PC-9 (cell line): Measurements from ENCODE around the gene ZNF512. TPM values are rescaled to one million over a fixed set of nuclear protein-coding genes. Genes with fewer than 3 reads are reported as not detected.

Experiments used
- BruUV-seq: library from RNA; stranded (reverse); fragments of 400-500 nt; replicated peaks from 2 replicates; lab custom pipeline; 2021; lab: Mats Ljungman, UMichigan
- CTCF ChIA-PET: fragments of 300-600 bp; sonication (Branson Sonifier 250); formaldehyde crosslinking; loops from one replicate; lab custom pipeline; 2022; ENCODE audit warnings: antibody characterized with exemption; lab: Charles Lee
- POLR2A ChIA-PET: fragments of 300-600 bp; sonication (Branson Sonifier 250); formaldehyde crosslinking; loops from one replicate; lab custom pipeline; 2022; ENCODE audit warnings: antibody characterized with exemption; ENCODE audit not compliant: unreplicated experiment; lab: Charles Lee
- DNase-seq, 2 experiments: peaks; one replicate each; pipeline versions ENCODE4 v3.0.0 to v3.0.0-alpha.2; 2015 to 2022; ENCODE audit warnings: mixed read lengths in 1 of 2
- H2AFZ ChIP-seq: fragments of 200-600 bp; sonication (generic); 2 replicates; pipeline ENCODE4 v1.8.1; 2017; ENCODE audit warnings: antibody characterized with exemption
- H3F3A ChIP-seq: fragments of 200-600 bp; sonication (generic); 2 replicates; pipeline ENCODE4 v1.8.1; 2017; ENCODE audit warnings: antibody characterized with exemption, mild to moderate bottlenecking, low read depth; ENCODE audit not compliant: insufficient read depth
- H3K27ac ChIP-seq: fragments of 200-600 bp; sonication (generic); 2 replicates; pipeline ENCODE4 v1.6.1; 2016; ENCODE audit warnings: mixed run types
- H3K27me3 ChIP-seq: fragments of 200-600 bp; sonication (generic); 2 replicates; pipeline ENCODE4 v1.6.1; 2016; ENCODE audit warnings: low read depth, mixed run types; ENCODE audit not compliant: insufficient read depth
- H3K36me3 ChIP-seq: fragments of 200-600 bp; sonication (generic); 2 replicates; pipeline ENCODE4 v1.6.1; 2016; ENCODE audit warnings: low read depth, mixed run types
- H3K4me1 ChIP-seq: fragments of 200-600 bp; sonication (generic); replicated peaks from 2 replicates; pipeline ENCODE4 v1.6.1; 2016; ENCODE audit warnings: mixed run types; ENCODE audit not compliant: insufficient read depth
- H3K4me2 ChIP-seq: fragments of 200-600 bp; sonication (generic); 2 replicates; pipeline ENCODE4 v1.6.1; 2017; ENCODE audit warnings: mixed run types
- H3K4me3 ChIP-seq: fragments of 200-600 bp; sonication (generic); 2 replicates; pipeline ENCODE4 v1.6.1; 2016; ENCODE audit warnings: mixed run types
- H3K79me2 ChIP-seq: fragments of 200-600 bp; sonication (generic); 2 replicates; pipeline ENCODE4 v1.6.1; 2017; ENCODE audit warnings: low read depth, mixed run types
- H3K9me2 ChIP-seq: fragments of 200-600 bp; sonication (generic); 2 replicates; pipeline ENCODE4 v1.8.1; 2017; ENCODE audit warnings: mild to moderate bottlenecking; ENCODE audit not compliant: insufficient read depth
- H3K9me3 ChIP-seq: fragments of 200-600 bp; sonication (generic); 2 replicates; pipeline ENCODE4 v1.8.1; 2016; ENCODE audit warnings: low read depth; ENCODE audit not compliant: insufficient read depth
- H4K20me1 ChIP-seq: fragments of 200-600 bp; sonication (generic); 2 replicates; pipeline ENCODE4 v1.8.1; 2017; ENCODE audit not compliant: insufficient read depth
- EZH2 ChIP-seq: fragments of 200-600 bp; sonication (generic); IDR thresholded peaks from 2 replicates; pipeline ENCODE4 v1.8.0; 2017; ENCODE audit warnings: antibody characterized with exemption, low read depth
- intact Hi-C: fragments of 100-400 bp; cut with micrococcal nuclease; formaldehyde crosslinking; loops from one replicate; pipeline ENCODE4 v1.10.0; 2022; ENCODE audit not compliant: unreplicated experiment
- total RNA-seq: library from RNA; stranded (reverse); gene quantifications from 2 replicates; pipeline ENCODE4 v1.2.3, GENCODE V29; 2021
- TF ChIP-seq, protein P1 (sequence below): fragments of 200-600 bp; sonication (generic); conservative IDR thresholded peaks from 2 replicates; pipeline ENCODE4 v1.6.1; 2017; ENCODE audit warnings: mixed run types, antibody characterized with exemption, mild to moderate bottlenecking, moderate library complexity

Gene ZNF512
- total RNA-seq, 1 experiment from 2014 or later, result 40.6 TPM

DNA sequence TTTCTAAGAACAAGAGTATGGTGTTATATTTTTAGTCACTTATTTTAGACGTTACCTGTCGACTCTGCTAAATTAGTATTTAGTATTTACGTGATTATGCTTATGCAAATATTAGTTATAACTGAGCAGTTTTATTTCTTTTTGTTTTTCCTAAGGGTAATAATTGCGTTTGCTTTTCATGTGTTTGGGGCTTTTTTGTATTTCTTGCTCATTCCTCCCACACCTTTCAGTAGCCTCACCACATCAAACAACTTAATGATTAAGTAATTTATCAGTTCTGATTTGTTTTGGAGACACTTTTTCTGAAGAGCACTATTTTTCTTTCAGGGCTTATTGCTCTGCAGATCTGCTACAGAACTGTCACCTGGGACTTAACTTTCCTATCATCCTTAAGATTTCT, 88.4 kb downstream of the ZNF512 start:
- peaks cover 44% of the 10 kb centered on the region for H3K36me3 ChIP-seq
- DNase-seq, result no peak
- BruUV-seq, result no TSS peak
- H4K20me1 ChIP-seq, result no peaks in the 10 kb centered on the region
- TF ChIP-seq, protein P1, sequence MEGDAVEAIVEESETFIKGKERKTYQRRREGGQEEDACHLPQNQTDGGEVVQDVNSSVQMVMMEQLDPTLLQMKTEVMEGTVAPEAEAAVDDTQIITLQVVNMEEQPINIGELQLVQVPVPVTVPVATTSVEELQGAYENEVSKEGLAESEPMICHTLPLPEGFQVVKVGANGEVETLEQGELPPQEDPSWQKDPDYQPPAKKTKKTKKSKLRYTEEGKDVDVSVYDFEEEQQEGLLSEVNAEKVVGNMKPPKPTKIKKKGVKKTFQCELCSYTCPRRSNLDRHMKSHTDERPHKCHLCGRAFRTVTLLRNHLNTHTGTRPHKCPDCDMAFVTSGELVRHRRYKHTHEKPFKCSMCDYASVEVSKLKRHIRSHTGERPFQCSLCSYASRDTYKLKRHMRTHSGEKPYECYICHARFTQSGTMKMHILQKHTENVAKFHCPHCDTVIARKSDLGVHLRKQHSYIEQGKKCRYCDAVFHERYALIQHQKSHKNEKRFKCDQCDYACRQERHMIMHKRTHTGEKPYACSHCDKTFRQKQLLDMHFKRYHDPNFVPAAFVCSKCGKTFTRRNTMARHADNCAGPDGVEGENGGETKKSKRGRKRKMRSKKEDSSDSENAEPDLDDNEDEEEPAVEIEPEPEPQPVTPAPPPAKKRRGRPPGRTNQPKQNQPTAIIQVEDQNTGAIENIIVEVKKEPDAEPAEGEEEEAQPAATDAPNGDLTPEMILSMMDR, result no peak
- no peak for TF ChIP-seq EZH2
- no peaks in the 10 kb centered on the region for H3K79me2 ChIP-seq
- ChIA-PET CTCF (no interaction called here), POLR2A (no interaction called here)
- H3K4me3 ChIP-seq, result no peak overlapping the region
- no peaks in the 10 kb centered on the region for H3K27me3 ChIP-seq
- intact Hi-C loops, result no loop called here
- no peak overlapping the region for H3K27ac ChIP-seq
- no peak overlapping the region for H2AFZ ChIP-seq
- H3K9me3 ChIP-seq, result no peaks in the 10 kb centered on the region
- H3K4me1 ChIP-seq, result no peaks in the 10 kb centered on the region
- peaks cover 8% of the 10 kb centered on the region; the same call in 1 of the 2 replicates for H3F3A ChIP-seq
- H3K9me2 ChIP-seq, result no peaks in the 10 kb centered on the region
- no peak overlapping the region for H3K4me2 ChIP-seq

Other genes starting within 250 kb of the ZNF512 start
- gene GTF3C2, start 226.3 kb upstream of the ZNF512 start, total RNA-seq, result 57.5 and 69.8 TPM in 2 replicates
- gene EIF2B4, start 212.7 kb upstream of the ZNF512 start, total RNA-seq, result 32.9 and 33.1 TPM in 2 replicates
- gene SNX17, start 212.4 kb upstream of the ZNF512 start, total RNA-seq, result 60.6 and 73.7 TPM in 2 replicates
- gene ZNF513, start 202.3 kb upstream of the ZNF512 start, total RNA-seq, result 4.1 and 4.5 TPM in 2 replicates
- 114 and 136 TPM in 2 replicates for gene PPM1G, start 173.5 kb upstream of the ZNF512 start, total RNA-seq
- gene NRBP1, start 154.4 kb upstream of the ZNF512 start, total RNA-seq, result 67.9 and 83.9 TPM in 2 replicates
- 62.9 and 91.7 TPM in 2 replicates for gene KRTCAP3, start 140.7 kb upstream of the ZNF512 start, total RNA-seq
- gene IFT172, start 93.3 kb upstream of the ZNF512 start, total RNA-seq, result 26.2 and 27.2 TPM in 2 replicates
- 5.3 and 6.3 TPM in 2 replicates for gene FNDC4, start 87.8 kb upstream of the ZNF512 start, total RNA-seq
- 3.4 and 4.0 TPM in 2 replicates for gene GCKR, start 86.2 kb upstream of the ZNF512 start, total RNA-seq
- gene CCDC121, start 46.0 kb downstream of the ZNF512 start, total RNA-seq, result 1.9 and 2.9 TPM in 2 replicates
- gene GPN1, start 46.0 kb downstream of the ZNF512 start, total RNA-seq, result 37.3 and 45.1 TPM in 2 replicates
- gene SUPT7L, start 80.6 kb downstream of the ZNF512 start, total RNA-seq, result 29.3 and 33.0 TPM in 2 replicates
- gene SLC4A1AP, start 80.8 kb downstream of the ZNF512 start, total RNA-seq, result 18.5 and 22.7 TPM in 2 replicates
- 81.9 and 86.3 TPM in 2 replicates for gene MRPL33, start 188.7 kb downstream of the ZNF512 start, total RNA-seq